Loucy (cell line): ENCODE results near the gene ZNRF2.

ENCODE experiments used
- H2AFZ ChIP-seq: fragments of 200-600 bp; sonication (generic); 2 replicates; pipeline ENCODE4 v1.6.0; 2016; ENCODE audit warnings: antibody characterized with exemption, mild to moderate bottlenecking, low read length, moderate library complexity
- H3F3A ChIP-seq: fragments of 200-600 bp; 2 replicates; pipeline ENCODE4 v1.6.0; 2016; ENCODE audit warnings: antibody characterized with exemption, low read depth, mild to moderate bottlenecking
- H3K27me3 ChIP-seq: fragments of 200-600 bp; sonication (generic); 2 replicates; pipeline ENCODE4 v1.6.1; 2014; ENCODE audit warnings: low read length, mild to moderate bottlenecking; ENCODE audit not compliant: insufficient read depth, poor library complexity, severe bottlenecking
- H3K36me3 ChIP-seq: fragments of 200-600 bp; sonication (generic); 2 replicates; pipeline ENCODE4 v1.6.1; 2016; ENCODE audit warnings: low read length; ENCODE audit not compliant: insufficient read depth
- H3K4me1 ChIP-seq: fragments of 200-600 bp; sonication (generic); 2 replicates; pipeline ENCODE4 v1.5.1; 2014; ENCODE audit warnings: low read length, mild to moderate bottlenecking; ENCODE audit not compliant: insufficient read depth, poor library complexity, severe bottlenecking
- H3K4me2 ChIP-seq: fragments of 200-600 bp; sonication (generic); 2 replicates; pipeline ENCODE4 v1.6.0; 2014; ENCODE audit warnings: antibody characterized with exemption, low read length, low read depth, mild to moderate bottlenecking; ENCODE audit not compliant: poor library complexity, severe bottlenecking
- H3K4me3 ChIP-seq: fragments of 200-600 bp; sonication (generic); 2 replicates; pipeline ENCODE4 v1.5.1; 2014; ENCODE audit warnings: low read length, mild to moderate bottlenecking, mixed read lengths; ENCODE audit not compliant: poor library complexity, severe bottlenecking
- H3K79me2 ChIP-seq: fragments of 200-600 bp; sonication (generic); 2 replicates; pipeline ENCODE4 v1.6.1; 2014; ENCODE audit warnings: low read length; ENCODE audit not compliant: insufficient read depth
- H3K9ac ChIP-seq: fragments of 200-600 bp; sonication (generic); 2 replicates; pipeline ENCODE4 v1.6.0; 2014; ENCODE audit warnings: mild to moderate bottlenecking, low read depth, low read length, moderate library complexity; ENCODE audit not compliant: poor library complexity, severe bottlenecking
- H3K9me2 ChIP-seq: fragments of 200-600 bp; sonication (generic); replicated peaks from 2 replicates; pipeline ENCODE4 v1.6.1; 2016; ENCODE audit warnings: low read depth, low read length, mixed read lengths
- H3K9me3 ChIP-seq: fragments of 200-600 bp; sonication (generic); 2 replicates; pipeline ENCODE4 v1.6.1; 2014; ENCODE audit warnings: mild to moderate bottlenecking, antibody characterized with exemption, low read length, low read depth; ENCODE audit not compliant: insufficient read depth
- H4K20me1 ChIP-seq: fragments of 200-600 bp; sonication (generic); 2 replicates; pipeline ENCODE4 v1.6.0; 2014; ENCODE audit warnings: antibody characterized with exemption, low read length, mild to moderate bottlenecking; ENCODE audit not compliant: insufficient read depth, poor library complexity, severe bottlenecking
- EZH2phosphoT487 ChIP-seq: fragments of 200-600 bp; IDR thresholded peaks from 2 replicates; pipeline ENCODE4 v1.6.1; 2018; ENCODE audit warnings: antibody characterized with exemption, mild to moderate bottlenecking, moderate library complexity, borderline replicate concordance
- TF ChIP-seq, protein P1 (sequence below): fragments of 200-600 bp; sonication (generic); conservative IDR thresholded peaks from 2 replicates; pipeline ENCODE4 v1.5.1; 2014; ENCODE audit warnings: mild to moderate bottlenecking, antibody characterized with exemption, low read length

The ZNRF2 gene

GRCh38 chr7:30412782-30413504 is 128.5 kb downstream of the ZNRF2 start:
- H3K9me2 ChIP-seq = no peaks in the 10 kb centered on the region
- H2AFZ ChIP-seq = no peak overlapping the region
- TF ChIP-seq, protein P1, sequence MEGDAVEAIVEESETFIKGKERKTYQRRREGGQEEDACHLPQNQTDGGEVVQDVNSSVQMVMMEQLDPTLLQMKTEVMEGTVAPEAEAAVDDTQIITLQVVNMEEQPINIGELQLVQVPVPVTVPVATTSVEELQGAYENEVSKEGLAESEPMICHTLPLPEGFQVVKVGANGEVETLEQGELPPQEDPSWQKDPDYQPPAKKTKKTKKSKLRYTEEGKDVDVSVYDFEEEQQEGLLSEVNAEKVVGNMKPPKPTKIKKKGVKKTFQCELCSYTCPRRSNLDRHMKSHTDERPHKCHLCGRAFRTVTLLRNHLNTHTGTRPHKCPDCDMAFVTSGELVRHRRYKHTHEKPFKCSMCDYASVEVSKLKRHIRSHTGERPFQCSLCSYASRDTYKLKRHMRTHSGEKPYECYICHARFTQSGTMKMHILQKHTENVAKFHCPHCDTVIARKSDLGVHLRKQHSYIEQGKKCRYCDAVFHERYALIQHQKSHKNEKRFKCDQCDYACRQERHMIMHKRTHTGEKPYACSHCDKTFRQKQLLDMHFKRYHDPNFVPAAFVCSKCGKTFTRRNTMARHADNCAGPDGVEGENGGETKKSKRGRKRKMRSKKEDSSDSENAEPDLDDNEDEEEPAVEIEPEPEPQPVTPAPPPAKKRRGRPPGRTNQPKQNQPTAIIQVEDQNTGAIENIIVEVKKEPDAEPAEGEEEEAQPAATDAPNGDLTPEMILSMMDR = peak; percentile 58
- no peak for TF ChIP-seq EZH2phosphoT487
- H3K4me3 ChIP-seq = no peak overlapping the region
- H4K20me1 ChIP-seq = no peaks in the 10 kb centered on the region
- no peak overlapping the region for H3K9ac ChIP-seq
- H3K27me3 ChIP-seq = no peaks in the 10 kb centered on the region
- H3K9me3 ChIP-seq = peaks cover 5% of the 10 kb centered on the region; the same call in 1 of the 2 replicates
- no peak overlapping the region for H3K4me2 ChIP-seq
- no peaks in the 10 kb centered on the region for H3K4me1 ChIP-seq
- no peaks in the 10 kb centered on the region for H3K79me2 ChIP-seq
- H3F3A ChIP-seq = no peaks in the 10 kb centered on the region
- H3K36me3 ChIP-seq = no peaks in the 10 kb centered on the region

GRCh38 chr7:30413864-30414263 is 129.5 kb downstream of the ZNRF2 start:
- Histone ChIP-seq H3K9ac (no peak overlapping the region), H3K4me1 (no peaks in the 10 kb centered on the region), H3F3A (no peaks in the 10 kb centered on the region), H3K9me2 (no peaks in the 10 kb centered on the region), H3K36me3 (no peaks in the 10 kb centered on the region), H4K20me1 (no peaks in the 10 kb centered on the region), H3K27me3 (no peaks in the 10 kb centered on the region), H3K4me2 (no peak overlapping the region), H2AFZ (no peak overlapping the region), H3K79me2 (no peaks in the 10 kb centered on the region), H3K9me3 (peaks cover 5% of the 10 kb centered on the region; the same call in 1 of the 2 replicates), H3K4me3 (no peak overlapping the region)
- TF ChIP-seq EZH2phosphoT487 = no peak
- TF ChIP-seq, protein P1 = no peak
